Ovary (tissue), 3 donors: ENCODE results near the gene RBBP8NL.

Experiments used
- CTCF ChIP-seq, 3 donors: fragments of 450-650 bp in 2 of 3; fragments of 200-600 bp in 1 of 3; IDR thresholded peaks; one replicate each; pipeline versions ENCODE4 v1.5.1 to v1.8.0; 2016 to 2022; ENCODE audit warnings: antibody characterized with exemption in 3 of 3, mild to moderate bottlenecking in 1 of 3
- EP300 ChIP-seq: sonication (generic); formaldehyde crosslinking; IDR thresholded peaks from one replicate; pipeline ENCODE4 v1.6.1; 2017; ENCODE audit warnings: antibody characterized with exemption
- POLR2A ChIP-seq: fragments of 450-650 bp; IDR thresholded peaks from one replicate; pipeline ENCODE4 v1.6.1; 2017; ENCODE audit warnings: antibody characterized with exemption, mild to moderate bottlenecking, moderate library complexity
- donor health status: DM: no; HTN: no; CAD: no.

DNA sequence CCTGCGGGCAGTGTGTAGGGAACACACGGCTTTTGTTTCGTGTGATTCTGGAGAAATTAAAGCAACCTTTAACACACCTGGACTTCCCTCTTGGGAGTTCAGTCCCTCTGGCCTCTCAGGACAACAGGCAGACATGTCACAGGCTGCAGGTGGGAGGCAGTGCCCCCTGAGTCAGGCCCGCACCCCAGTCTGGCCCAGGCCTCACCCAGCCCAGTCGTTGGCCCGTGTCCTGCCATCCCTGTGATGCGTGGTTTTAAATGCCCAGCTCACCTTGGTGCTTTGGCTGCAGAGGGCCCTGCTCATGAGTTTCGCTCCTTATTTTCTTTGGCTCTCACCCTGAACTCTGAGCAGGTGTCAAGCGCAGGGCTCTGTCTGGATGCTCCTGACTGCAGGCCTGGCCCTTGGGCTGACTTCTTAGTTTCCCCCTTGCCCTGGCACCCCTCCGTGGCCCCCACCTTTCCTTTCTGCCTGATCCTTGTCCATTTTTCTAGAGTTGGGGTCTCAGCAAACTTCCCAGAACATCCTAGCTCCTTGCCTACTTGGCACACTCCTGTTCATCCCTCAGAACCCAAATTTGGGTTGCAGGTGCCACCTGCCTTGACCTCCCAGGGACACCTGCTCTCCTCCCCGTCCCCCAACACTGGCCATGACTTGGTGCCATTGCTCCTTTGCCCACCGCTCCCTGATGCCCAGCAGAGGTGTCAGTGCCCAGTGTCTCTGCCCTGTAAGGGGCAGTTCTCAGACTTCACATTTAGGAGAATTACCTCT, 18.1 kb downstream of the RBBP8NL start:
- TF ChIP-seq CTCF (IDR thresholded peaks at IDR 0.05), result no peak
- no peak for TF ChIP-seq POLR2A
- TF ChIP-seq EP300, result no peak
